H1 (cell line): ENCODE data around the gene RALA.
A peak's percentile ranks its signal among the peaks of the same experiment; 100 is the strongest.

ENCODE experiments used
- ATF2 ChIP-seq: IDR thresholded peaks from 2 replicates; pipeline ENCODE4 v1.6.1; 2012; ENCODE audit warnings: low read length, inconsistent platforms
- CBX8 ChIP-seq: fragments of 300-800, 300-1000 bp; sonication (generic); IDR thresholded peaks from 2 replicates; pipeline ENCODE4 v1.7.1; 2016; ENCODE audit warnings: low read depth, low read length, borderline replicate concordance
- EZH2 ChIP-seq: fragments of 200-600 bp; sonication (generic); IDR thresholded peaks from 2 replicates; pipeline ENCODE4 v1.7.1; 2012; ENCODE audit warnings: low read depth, mild to moderate bottlenecking, moderate library complexity, low read length, inconsistent platforms; ENCODE audit not compliant: severe bottlenecking
- NANOG ChIP-seq: IDR thresholded peaks from 2 replicates; pipeline ENCODE4 v1.6.1; 2011; ENCODE audit warnings: low read length, low read depth, mild to moderate bottlenecking, inconsistent platforms; ENCODE audit not compliant: insufficient read depth, poor library complexity, severe bottlenecking
- POLR2A ChIP-seq, 2 experiments: IDR thresholded peaks; 1 replicate in 1 of 2; 2 replicates in 1 of 2; pipeline ENCODE4 v1.6.1; 2011; ENCODE audit warnings: low read depth in 2 of 2, low read length in 2 of 2, mild to moderate bottlenecking in 2 of 2; ENCODE audit errors: control extremely low read depth in 1 of 2
- POLR2AphosphoS5 ChIP-seq: IDR thresholded peaks from 2 replicates; pipeline ENCODE4 v1.6.1; 2011; ENCODE audit warnings: low read depth, low read length
- RXRA ChIP-seq: IDR thresholded peaks from 2 replicates; pipeline ENCODE4 v1.6.1; 2011; ENCODE audit warnings: low read depth, mild to moderate bottlenecking, low read length, moderate library complexity; ENCODE audit not compliant: insufficient read depth
- SP1 ChIP-seq: IDR thresholded peaks from 2 replicates; pipeline ENCODE4 v1.6.1; 2011; ENCODE audit warnings: low read depth, low read length
- TF ChIP-seq, protein P1 (sequence below), 3 experiments: IDR thresholded peaks; 1 replicate in 2 of 3; 2 replicates in 1 of 3; pipeline versions ENCODE4 v1.5.1 to v1.6.1; 2011; ENCODE audit warnings: low read length in 3 of 3, mild to moderate bottlenecking in 3 of 3, inconsistent platforms in 2 of 3, low read depth in 1 of 3, moderate library complexity in 1 of 3; ENCODE audit not compliant: insufficient read depth in 1 of 3; ENCODE audit errors: control extremely low read depth in 1 of 3

DNA sequence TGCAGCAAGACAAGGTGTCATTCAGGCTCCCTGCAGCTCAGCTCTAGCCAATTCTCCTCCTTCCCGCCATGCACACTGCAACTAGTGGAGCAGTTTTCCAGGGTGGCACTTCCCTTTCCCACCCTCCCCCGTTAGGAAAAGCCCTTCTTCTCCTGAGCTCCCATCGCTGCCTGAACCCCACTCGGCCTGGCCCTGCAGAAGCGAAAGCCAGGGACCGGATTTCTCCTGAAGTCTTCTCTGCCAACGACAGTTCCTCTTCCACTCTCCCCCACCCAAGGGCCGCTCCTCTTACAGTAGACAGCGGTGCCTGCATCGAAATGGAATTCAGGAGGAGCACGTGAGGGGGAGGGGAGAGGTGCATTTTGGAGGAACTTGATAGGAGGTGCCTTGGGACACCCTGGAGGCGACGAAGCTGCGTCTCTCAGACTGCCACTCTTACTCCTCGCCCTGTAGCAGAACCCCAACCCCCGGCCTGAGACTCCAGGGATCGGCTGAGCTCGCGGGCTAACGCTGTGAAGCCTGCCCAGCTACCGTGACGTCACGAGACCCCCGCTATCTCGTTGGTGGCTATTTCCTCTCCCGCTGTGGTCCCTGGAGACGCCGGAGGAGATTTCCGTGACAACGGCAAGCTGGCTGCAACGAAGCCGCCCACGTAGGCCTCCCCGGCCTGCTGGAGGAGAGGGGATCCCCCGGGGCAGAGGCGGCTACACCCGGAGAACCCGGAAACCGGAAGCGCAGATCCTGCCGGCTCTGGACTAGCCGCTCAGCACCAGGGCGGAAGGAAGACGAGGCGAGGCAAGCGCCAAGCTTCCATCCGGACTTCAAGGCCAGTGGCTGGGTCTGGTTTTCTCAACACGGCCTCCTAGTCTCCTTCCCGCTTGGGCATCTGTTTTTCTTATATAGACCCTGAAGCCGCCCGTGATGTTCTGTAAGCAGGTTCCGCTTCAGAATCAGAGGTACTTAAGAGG, 109.7 kb downstream of the RALA start:
- TF ChIP-seq CBX8 = no peak
- peak; percentile 80 for TF ChIP-seq SP1
- peak; percentile 70; the same call in 1 of the 2 replicates for TF ChIP-seq POLR2AphosphoS5
- no peak for TF ChIP-seq NANOG
- peak in 1 of 2 experiments; percentile 61 for TF ChIP-seq POLR2A (IDR thresholded peaks at IDR 0.05; ENCODE audit: control extremely low read depth in 1 of 2, low read depth in 2 of 2, low read length in 2 of 2)
- TF ChIP-seq EZH2 = no peak
- TF ChIP-seq, protein P1, sequence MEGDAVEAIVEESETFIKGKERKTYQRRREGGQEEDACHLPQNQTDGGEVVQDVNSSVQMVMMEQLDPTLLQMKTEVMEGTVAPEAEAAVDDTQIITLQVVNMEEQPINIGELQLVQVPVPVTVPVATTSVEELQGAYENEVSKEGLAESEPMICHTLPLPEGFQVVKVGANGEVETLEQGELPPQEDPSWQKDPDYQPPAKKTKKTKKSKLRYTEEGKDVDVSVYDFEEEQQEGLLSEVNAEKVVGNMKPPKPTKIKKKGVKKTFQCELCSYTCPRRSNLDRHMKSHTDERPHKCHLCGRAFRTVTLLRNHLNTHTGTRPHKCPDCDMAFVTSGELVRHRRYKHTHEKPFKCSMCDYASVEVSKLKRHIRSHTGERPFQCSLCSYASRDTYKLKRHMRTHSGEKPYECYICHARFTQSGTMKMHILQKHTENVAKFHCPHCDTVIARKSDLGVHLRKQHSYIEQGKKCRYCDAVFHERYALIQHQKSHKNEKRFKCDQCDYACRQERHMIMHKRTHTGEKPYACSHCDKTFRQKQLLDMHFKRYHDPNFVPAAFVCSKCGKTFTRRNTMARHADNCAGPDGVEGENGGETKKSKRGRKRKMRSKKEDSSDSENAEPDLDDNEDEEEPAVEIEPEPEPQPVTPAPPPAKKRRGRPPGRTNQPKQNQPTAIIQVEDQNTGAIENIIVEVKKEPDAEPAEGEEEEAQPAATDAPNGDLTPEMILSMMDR (IDR thresholded peaks at IDR 0.05; ENCODE audit: control extremely low read depth in 1 of 3, insufficient read depth in 1 of 3, low read depth in 1 of 3, low read length in 3 of 3) = no peak
- TF ChIP-seq RXRA = no peak
- no peak for TF ChIP-seq ATF2
